ENCODE measurements around the gene TTLL9.

DNA sequence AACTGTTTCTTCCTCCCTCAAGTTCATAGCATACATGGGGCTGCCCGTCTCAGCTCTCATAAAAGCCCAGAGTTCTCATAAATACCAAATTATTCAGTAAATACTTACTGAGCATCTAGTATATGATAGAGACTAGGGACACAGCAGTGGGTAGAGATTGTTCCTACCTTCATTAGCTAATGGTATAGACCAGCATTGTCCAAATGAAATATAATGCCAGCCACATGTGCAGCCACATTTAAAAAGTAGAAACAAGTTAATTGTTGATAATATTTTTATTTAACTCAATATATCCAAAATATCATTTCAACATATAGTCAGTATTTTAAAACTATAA, 1.2 kb downstream of the TTLL9 start:
- TF ChIP-seq, protein P1, sequence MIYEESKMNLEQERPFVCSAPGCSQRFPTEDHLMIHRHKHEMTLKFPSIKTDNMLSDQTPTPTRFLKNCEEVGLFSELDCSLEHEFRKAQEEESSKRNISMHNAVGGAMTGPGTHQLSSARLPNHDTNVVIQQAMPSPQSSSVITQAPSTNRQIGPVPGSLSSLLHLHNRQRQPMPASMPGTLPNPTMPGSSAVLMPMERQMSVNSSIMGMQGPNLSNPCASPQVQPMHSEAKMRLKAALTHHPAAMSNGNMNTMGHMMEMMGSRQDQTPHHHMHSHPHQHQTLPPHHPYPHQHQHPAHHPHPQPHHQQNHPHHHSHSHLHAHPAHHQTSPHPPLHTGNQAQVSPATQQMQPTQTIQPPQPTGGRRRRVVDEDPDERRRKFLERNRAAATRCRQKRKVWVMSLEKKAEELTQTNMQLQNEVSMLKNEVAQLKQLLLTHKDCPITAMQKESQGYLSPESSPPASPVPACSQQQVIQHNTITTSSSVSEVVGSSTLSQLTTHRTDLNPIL (CRISPR knock-in tag; IDR thresholded peaks at IDR 0.05; ENCODE audit: low read depth): no peak
- no peak for TF ChIP-seq ZFP3 (CRISPR knock-in tag; IDR thresholded peaks at IDR 0.05)
- TF ChIP-seq, protein P2, sequence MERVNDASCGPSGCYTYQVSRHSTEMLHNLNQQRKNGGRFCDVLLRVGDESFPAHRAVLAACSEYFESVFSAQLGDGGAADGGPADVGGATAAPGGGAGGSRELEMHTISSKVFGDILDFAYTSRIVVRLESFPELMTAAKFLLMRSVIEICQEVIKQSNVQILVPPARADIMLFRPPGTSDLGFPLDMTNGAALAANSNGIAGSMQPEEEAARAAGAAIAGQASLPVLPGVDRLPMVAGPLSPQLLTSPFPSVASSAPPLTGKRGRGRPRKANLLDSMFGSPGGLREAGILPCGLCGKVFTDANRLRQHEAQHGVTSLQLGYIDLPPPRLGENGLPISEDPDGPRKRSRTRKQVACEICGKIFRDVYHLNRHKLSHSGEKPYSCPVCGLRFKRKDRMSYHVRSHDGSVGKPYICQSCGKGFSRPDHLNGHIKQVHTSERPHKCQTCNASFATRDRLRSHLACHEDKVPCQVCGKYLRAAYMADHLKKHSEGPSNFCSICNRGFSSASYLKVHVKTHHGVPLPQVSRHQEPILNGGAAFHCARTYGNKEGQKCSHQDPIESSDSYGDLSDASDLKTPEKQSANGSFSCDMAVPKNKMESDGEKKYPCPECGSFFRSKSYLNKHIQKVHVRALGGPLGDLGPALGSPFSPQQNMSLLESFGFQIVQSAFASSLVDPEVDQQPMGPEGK (CRISPR knock-in tag; IDR thresholded peaks at IDR 0.05; ENCODE audit: borderline replicate concordance): no peak
- TF ChIP-seq ISL1 (CRISPR knock-in tag; IDR thresholded peaks at IDR 0.05): no peak
- no peak for TF ChIP-seq RARB (CRISPR knock-in tag; IDR thresholded peaks at IDR 0.05)
- no peak for TF ChIP-seq ESRRG (CRISPR knock-in tag; IDR thresholded peaks at IDR 0.05)
- TF ChIP-seq ARNTL (CRISPR knock-in tag; IDR thresholded peaks at IDR 0.05; ENCODE audit: borderline replicate concordance, low read depth): no peak
- no peak for TF ChIP-seq TSHZ2 (CRISPR knock-in tag; IDR thresholded peaks at IDR 0.05)
- no peak for TF ChIP-seq SNAI2 (CRISPR knock-in tag; IDR thresholded peaks at IDR 0.05)
- no peak for TF ChIP-seq GLIS3 (CRISPR knock-in tag; IDR thresholded peaks at IDR 0.05)
- TF ChIP-seq CSDC2 (CRISPR knock-in tag; IDR thresholded peaks at IDR 0.05): no peak
- TF ChIP-seq ZNF70 (CRISPR knock-in tag; IDR thresholded peaks at IDR 0.05): no peak
- no peak for TF ChIP-seq ZNF8 (CRISPR knock-in tag; IDR thresholded peaks at IDR 0.05)
